Right lobe of liver (tissue), 6 donors: ENCODE data around the gene RNPS1. TPM values are rescaled to one million over a fixed set of nuclear protein-coding genes. Genes with fewer than 3 reads are reported as not detected.
A peak's percentile ranks its signal among the peaks of the same experiment; 100 is the strongest.

Experiments used
- ATAC-seq, 4 donors: fragments of 200-7000 bp; cut with Tn5 transposase; one replicate each; pipeline ENCODE4 v1.9.1; 2020; ENCODE audit warnings: mild to moderate bottlenecking in 4 of 4, moderate library complexity in 4 of 4
- DNase-seq, 3 donors: peaks; one replicate each; pipeline ENCODE4 v3.0.0-alpha.2; 2020
- H3K27ac ChIP-seq, 3 donors: fragments of 200-600 bp; one replicate each; pipeline ENCODE4 v1.8.0; 2022
- H3K27me3 ChIP-seq, 2 donors: fragments of 200-600 bp; one replicate each; pipeline ENCODE4 v1.8.0; 2022
- H3K36me3 ChIP-seq, 4 donors: fragments of 200-600 bp; sonication (generic) in 1 of 4; one replicate each; pipeline versions ENCODE4 v1.5.1 to v1.8.0; 2017 to 2022; ENCODE audit warnings: control low read depth in 1 of 4
- H3K4me1 ChIP-seq, 4 donors: fragments of 200-600 bp; sonication (generic) in 1 of 4; one replicate each; pipeline versions ENCODE4 v1.5.1 to v1.8.0; 2017 to 2022; ENCODE audit warnings: control low read depth in 1 of 4
- H3K4me3 ChIP-seq, 3 donors: fragments of 200-600 bp; one replicate each; pipeline ENCODE4 v1.8.0; 2022
- H3K9me3 ChIP-seq, 4 donors: fragments of 200-600 bp; sonication (generic) in 1 of 4; one replicate each; pipeline versions ENCODE4 v1.5.1 to v1.8.0; 2017 to 2022; ENCODE audit warnings: control low read depth in 1 of 4
- CTCF ChIP-seq, 4 donors: fragments of 200-600 bp in 3 of 4; fragments of 450-650 bp in 1 of 4; IDR thresholded peaks; one replicate each; pipeline versions ENCODE4 v1.5.1 to v1.8.0; 2016 to 2022; ENCODE audit warnings: antibody characterized with exemption in 4 of 4, mild to moderate bottlenecking in 2 of 4
- POLR2A ChIP-seq: fragments of 450-650 bp; IDR thresholded peaks from one replicate; pipeline ENCODE4 v1.6.1; 2017; ENCODE audit warnings: antibody characterized with exemption, mild to moderate bottlenecking
- WGBS: methylation state at CpG from one replicate; pipeline ENCODE4 v1.1.6; 2018; ENCODE audit warnings: low coverage, low lambda C conversion rate; ENCODE audit not compliant: insufficient coverage; ENCODE audit errors: missing lambda C conversion rate; 5-methylcytosine and 5-hydroxymethylcytosine counted together
- intact Hi-C, 2 donors: fragments of 100-400 bp; cut with DNase I; formaldehyde crosslinking; loops; one replicate each; pipeline versions ENCODE4 v1.11.2 to v1.14.1; 2022
- total RNA-seq, 6 experiments: library from RNA; depleted of rRNA in 2 of 6; stranded (reverse); fragments of >200 nt in 2 of 6; fragmentation: NEBNext Ultra II Directional in 3 of 6; extraction: Animal tissue kit (Norgen Biotek cat#: 25700) in 3 of 6; gene quantifications; one replicate each; pipeline versions ENCODE4 v1.1.0 to v1.2.4, GENCODE V29; 2016 to 2023
- donor health status: DM: no; HTN: yes; CAD: no.
- donor health status: DM: no; HTN: no; CAD: no.
- donor health status: DM: no; HTN: no; CAD: no.
- donor health status: DM: no; HTN: yes; CAD: no.
- donor health status: DM: no; HTN: yes; CAD: no.

RNPS1 gene
- total RNA-seq, 6 experiments from 2014 or later = 29.0 to 61.9 (median 38.9) TPM

DNA sequence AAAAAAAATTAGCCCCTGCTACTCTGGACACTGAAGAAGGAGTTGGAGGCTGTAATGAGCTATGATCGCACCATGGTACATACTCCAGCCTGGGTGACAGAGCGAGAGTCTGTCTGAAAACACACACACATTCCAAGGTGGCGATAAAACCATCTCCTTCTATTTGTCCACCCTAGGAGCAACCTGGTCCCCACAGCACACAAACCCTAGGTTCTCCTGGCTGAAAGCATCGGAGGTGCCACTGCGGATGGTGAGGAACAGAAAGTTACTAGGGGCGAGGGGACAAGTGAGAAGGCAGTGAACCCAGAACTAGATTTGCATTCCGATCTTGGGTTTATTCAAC, 15.1 kb downstream of the RNPS1 start:
- Histone ChIP-seq H3K4me1 (peaks cover 0 to 48% (median 10%) of the 10 kb centered on the region in 4 donors), H3K9me3 (no peaks in the 10 kb centered on the region), H3K4me3 (no peak overlapping the region), H3K27ac (peak overlapping the region in 1 of 3 donors; percentile 13), H3K36me3 (peaks cover 4 to 39% (median 17%) of the 10 kb centered on the region in 4 donors), H3K27me3 (no peaks in the 10 kb centered on the region)
- DNase-seq (no peak), ATAC-seq (no peak)
- WGBS = 96% methylated on average over 7 of the region's 7 CpGs
- intact Hi-C loops = no loop called here
- no peak for TF ChIP-seq CTCF (IDR thresholded peaks at IDR 0.05)
- no peak for TF ChIP-seq POLR2A

DNA sequence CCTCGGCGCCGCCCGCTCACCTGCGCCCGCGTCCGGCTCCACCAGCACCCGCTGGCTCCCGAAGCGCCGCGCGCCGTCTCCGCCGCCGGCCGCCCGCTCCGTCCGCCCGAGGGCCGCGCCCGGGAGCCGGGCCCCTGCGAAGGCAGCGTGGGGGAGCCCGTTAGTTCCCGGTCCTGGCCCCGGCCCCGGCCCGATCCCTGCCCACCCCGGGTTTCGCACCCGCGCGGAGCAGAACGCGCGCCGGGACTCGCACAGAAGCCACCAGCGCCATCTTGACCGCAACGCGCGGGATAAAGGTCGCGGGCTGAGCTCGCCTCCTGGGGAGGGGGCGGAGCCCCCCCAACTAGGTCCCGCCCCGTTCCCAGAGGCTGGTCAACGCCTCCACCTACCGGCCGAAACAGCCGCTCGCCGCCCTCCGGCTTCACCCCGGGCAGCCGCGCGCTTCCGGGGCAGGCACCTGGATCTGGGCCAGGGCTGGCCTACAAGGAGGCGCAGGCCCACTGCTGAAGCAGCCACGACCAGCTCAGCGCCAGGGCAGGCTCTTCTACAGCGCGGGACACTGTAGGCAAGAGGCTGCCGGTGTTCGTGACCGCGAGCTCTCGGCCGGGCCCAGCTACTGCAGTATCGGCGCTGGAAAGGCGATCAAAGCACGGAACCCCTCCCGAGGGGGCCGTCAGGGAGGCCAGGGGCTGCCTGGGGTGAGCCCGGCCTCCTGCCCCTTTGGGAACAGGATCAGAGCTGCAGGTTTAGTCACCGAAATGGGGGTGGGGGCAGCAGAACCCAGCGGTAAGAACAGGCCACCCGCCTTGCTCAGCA, 16.4 kb downstream of the RNPS1 start, which contains the start of gene ECI1:
ECI1 (minus strand) TSS at position 292 of the 816 bp plus-strand sequence; CDS start at position 271, 21 bp downstream.
- ATAC-seq (peak; percentile 96 to 98 (median 96)), DNase-seq (peak; percentile 98 to 99 (median 98))
- Histone ChIP-seq H3K9me3 (no peaks in the 10 kb centered on the region), H3K4me1 (peaks cover 0 to 48% (median 10%) of the 10 kb centered on the region in 4 donors), H3K27me3 (no peaks in the 10 kb centered on the region), H3K36me3 (peaks cover 4 to 31% (median 12%) of the 10 kb centered on the region in 4 donors), H3K4me3 (peak within 1 kb of the TSS; percentile 69 to 88 (median 74)), H3K27ac (peak within 1 kb of the TSS; percentile 64 to 93 (median 76))
- TF ChIP-seq CTCF (IDR thresholded peaks at IDR 0.05) = peak; percentile 74 to 88 (median 84)
- TF ChIP-seq POLR2A = peak; percentile 92
- intact Hi-C loops = no loop called here
- WGBS = 3% methylated on average over 8 of the region's 88 CpGs

- peaks cover 4 to 31% (median 8%) of the 10 kb centered on the region in 4 donors for H3K36me3 ChIP-seq
Observed at GRCh38 chr16:2250652-2251295, 17.2 kb downstream of the RNPS1 start.

More at GRCh38 chr16:2250652-2251295, 17.2 kb downstream of the RNPS1 start:
- 3% methylated on average over 21 of the region's 35 CpGs for WGBS
- Histone ChIP-seq H3K27ac (peak overlapping the region; percentile 64 to 93 (median 76)), H3K4me1 (peaks cover 0 to 48% (median 10%) of the 10 kb centered on the region in 4 donors), H3K4me3 (peak overlapping the region; percentile 69 to 88 (median 74)), H3K9me3 (no peaks in the 10 kb centered on the region), H3K27me3 (no peaks in the 10 kb centered on the region)
- intact Hi-C loops = no loop called here
- DNase-seq (no peak), ATAC-seq (peak in 3 of 4 donors; percentile 5 to 11 (median 7))
- TF ChIP-seq CTCF (IDR thresholded peaks at IDR 0.05) (no peak), POLR2A (no peak)
